Superior temporal gyrus (tissue), 1 donor: ENCODE measurements around the gene FBH1.
"Not testable (repeated sequence)": the region's sequence is repeated elsewhere in the genome, so short reads cannot be mapped to it uniquely, and the experiment has no call there.

ENCODE experiments used
- DNase-seq: peaks from one replicate; pipeline ENCODE4 v3.0.0-alpha.2; 2016; ENCODE audit errors: extremely low spot score

FBH1 gene

DNA sequence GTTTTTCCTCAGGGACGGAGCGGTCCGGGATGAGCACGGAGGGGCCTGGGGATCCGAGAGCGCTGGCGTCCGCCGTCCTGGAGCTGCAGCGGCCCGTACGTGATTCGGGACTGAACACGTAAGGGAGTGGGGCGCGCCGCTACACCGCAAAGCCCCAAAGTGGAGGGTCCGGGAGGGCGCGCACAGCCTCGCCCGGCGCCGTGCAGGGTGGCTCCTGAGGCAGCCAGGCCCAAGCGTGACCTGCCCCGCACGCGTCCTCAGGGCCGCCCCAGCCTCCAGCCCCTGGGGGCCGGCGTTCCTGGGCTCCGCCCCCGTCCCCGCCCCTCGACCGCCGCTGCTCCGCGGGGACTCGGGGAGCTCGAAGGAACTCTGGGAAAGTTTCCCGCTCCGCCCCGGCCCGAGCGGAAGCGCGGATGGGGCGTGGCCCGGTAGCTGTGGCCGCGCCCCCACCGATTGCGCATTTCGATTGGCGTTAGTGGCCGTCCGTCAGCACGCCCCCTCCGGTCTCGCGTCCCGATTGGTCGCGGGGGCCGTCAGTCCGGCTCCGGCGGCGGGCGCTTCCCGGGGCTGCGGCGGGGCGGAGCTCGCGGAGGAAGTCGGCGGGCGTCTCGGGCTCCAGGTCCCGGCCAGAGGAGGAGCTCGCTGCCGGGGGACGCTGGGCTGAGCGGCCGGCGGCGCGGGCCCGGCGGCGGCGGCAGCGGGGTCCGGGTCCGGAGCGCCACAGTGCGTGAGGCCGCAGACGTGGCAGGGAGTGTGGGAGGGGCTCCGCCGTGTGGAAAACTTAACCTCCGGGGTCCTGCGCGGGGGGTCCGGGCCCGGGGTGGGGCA is at the start of gene FBH1, which contains the start of gene ANKRD16:
Gene FBH1 (plus strand): TSS at position 620 of the 828 bp plus-strand sequence. CDS start 103 bp downstream, at position 723.
Gene ANKRD16 (minus strand): TSS at position 270 of the 828 bp plus-strand sequence. CDS start 539 bp downstream, outside the sequence.
- peak; percentile 98 for DNase-seq

DNA sequence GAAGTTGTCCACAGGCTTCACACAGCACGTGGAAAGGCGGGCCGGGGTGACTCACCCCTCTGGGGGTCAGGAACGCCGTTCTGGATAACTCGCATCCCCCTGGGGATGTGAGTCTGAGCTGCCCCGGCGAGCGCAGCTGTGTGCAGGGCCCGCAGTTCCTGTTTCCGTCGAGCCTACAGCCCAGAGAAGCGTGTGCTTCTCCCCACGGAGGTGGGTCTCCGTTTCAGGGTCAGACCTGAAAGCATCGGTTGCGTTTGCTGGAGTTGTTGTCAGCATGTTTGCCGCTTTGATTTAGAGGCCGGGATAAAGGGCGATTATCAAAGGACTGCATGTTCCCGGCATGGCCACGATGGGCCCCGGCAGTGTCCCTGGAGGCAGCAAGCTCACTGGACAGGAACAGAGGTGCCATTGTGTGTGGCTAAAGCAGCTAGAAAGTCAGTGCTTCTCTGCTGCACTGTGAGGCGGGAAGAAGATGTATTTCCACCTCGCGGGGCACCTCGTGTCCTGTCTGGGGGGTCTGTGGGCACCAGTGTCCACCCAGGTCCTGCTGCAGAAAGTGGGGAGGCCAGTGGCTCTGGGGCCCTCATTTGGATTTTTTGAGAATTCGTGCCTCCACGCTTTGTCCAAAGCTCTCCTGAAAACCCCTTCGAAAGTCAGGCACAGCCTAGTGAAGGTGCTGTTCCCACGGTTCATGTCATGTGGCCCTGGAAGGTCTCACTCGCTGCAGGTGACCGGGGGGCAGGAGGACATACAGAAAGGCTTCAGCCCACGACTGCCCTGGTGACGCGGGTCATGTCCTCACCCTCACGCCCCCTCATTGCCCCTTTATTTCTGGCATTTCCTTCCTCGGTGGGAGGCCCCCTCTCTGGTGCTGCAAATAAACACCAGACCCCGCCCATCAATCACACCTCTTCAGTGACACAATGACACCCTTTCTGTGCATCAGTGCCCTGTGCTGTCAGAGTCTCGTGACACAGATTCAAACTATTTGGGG is 49.4 kb upstream of the FBH1 start:
- peak; percentile 78 for DNase-seq

DNA sequence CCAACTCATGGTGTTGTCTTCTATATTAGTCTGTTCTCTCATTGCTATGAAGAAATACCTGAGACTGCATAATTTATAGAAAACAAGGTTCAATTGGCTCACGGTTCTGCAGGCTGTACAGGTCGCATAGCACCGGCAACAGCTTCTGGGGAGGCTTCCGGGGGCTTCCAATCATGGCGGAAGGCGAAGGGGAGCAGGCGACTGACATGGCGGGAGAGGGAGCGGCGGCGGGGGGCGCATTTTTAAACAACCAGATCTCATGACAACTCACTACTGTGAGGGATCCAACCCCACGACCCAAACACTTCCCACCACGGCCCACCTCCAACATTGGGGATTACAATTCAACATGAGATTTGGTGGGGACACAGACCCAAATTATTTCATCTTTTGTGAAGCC is 48.1 kb upstream of the FBH1 start:
- no peak for DNase-seq

DNA sequence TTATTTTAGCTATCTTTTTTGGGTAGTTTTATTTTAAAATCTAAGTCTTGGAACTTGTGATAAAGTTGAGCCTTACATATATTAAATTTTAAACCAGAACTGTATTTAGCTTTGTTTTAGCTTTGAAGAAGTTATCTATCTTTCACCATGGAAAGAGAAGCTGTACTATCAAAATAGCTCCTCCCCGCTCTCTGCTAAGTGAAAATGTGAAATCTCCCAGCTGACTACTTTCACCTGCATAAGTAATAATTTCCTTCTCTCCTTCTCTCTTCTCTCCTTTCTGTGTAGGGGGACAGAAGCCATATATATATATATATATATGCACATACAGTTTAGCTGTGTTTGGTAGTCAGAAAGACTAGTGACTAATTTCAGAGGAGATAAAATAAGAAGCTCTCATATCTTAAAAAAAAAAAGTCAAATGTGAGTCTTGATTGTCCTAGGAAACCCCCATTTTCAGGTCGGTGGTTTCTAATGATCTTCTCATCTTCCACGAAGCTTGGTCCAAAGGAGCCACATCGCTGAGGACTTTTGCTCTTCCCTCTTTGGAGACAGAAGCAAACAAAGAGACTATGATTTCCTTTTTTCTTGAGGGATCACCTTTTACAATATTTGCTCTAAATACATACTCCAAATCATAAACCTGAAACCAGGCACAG is 46.2 kb upstream of the FBH1 start:
- no peak for DNase-seq

DNA sequence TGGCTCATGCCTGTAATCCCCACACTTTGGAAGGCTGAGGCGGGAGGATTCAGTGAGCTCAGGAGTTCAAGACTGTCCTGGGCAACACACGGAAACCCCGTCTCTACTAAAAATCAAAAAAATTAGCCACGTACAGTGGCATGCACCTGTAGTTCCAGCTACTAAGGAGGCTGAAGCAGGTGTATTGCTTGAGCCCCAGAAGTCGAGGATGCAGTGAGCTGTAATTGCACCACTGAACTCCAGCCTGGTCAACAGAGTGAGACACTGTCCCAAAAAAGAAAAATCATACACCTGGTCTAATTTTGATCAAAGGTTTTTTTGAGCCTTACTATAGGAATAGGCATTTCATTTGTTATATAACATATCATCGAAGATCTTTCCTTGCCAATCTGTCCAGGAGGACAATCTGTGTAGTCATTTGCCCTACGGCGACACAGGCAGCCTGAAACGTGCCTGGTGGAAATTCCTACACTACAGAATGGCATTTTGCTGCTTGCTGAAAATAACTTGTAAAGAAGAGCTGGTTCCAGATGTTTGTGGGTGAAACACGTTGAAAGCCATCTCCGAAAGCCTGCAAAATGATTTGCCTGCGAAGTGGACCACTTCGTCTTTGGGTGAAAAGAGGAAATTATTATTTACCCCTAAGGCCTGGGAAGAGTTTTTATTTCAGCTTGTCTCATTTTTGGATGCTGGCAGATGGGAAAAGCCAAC is 45.5 kb upstream of the FBH1 start:
- DNase-seq: no peak

DNA sequence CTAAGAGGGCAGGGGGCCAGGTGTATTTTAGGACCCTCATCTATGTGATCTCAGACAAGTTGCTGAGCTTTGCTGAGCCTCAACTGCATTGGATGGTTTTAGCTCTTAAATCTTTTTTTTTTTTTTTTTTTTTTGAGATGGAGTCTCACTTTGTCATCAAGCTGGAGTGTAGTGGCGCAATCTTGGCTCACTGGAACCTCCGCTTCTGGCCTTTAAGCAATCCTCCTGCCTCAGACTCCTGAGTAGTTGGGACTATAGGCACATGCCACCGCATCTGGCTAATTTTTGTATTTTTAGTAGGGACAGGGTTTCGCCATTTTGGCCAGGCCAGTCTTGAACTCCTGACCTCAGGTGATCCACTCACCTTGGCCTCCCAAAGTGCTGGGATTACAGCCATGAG is 43.4 kb upstream of the FBH1 start:
- not testable (repeated sequence) for DNase-seq

DNA sequence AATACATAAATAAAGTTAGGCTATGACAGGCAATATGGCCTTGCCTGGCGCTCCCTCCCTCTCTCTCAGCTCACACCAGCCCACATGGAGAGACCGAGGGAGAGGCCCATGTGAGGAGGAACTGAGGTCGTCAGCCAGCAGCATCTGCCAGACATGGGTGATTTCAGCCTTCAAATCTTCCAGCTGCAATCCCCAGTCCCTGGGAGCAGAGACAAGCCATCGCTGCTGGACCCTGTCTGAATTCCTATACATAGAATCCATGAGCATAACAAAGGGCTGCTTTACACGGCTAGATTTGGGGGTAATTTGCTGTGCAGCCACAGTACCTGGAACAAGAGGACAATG is 35.9 kb upstream of the FBH1 start:
- no peak for DNase-seq

DNA sequence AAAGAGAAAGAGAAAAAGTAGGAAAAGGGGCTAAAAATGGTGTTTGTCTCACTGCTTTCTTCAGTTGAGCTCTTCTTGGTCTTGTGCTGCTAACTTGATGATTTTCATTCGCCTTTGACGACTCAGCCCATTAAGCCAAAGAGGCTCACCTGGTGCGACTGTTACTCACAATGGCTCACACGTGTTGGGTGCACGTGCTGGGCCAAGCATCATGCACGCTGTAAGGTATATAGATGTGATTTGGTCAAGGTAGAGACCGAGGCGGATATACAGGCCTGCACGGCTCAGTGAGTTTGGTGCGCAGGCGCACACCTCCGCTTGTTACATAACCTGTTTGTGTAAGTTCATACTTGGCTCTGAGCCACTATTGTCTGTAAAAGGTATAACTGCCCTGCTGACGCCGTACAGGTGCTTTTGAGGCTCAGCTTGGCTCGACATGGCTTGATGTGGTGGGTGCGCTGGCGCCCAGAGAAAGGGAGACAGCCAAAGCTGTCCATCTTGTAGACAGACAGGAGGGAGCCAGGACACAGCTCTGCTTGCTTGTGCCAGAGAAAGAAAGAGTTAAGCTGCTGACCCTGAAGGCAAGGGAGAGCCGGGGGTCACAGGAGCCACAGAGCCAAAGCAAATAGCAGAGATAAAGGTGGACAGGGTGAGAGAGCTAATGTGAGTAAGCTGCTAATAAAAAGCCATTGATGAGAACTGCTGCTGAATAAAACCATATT is 33.9 kb upstream of the FBH1 start:
- DNase-seq: no peak

DNA sequence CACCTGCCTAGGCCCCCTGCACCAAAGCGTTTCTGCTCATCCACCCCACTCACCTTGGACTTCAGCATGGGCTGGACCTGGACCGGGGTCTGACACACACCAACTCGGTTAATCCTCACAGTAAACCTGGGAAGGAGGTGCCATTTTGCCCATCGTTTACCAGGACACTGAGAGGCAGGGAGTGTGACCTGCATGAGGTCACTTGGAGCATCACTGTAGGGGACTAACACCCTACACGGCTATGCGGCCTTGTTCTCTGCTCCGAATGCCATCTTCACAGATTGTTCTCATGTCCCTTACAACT is 33.4 kb upstream of the FBH1 start:
- DNase-seq: no peak

DNA sequence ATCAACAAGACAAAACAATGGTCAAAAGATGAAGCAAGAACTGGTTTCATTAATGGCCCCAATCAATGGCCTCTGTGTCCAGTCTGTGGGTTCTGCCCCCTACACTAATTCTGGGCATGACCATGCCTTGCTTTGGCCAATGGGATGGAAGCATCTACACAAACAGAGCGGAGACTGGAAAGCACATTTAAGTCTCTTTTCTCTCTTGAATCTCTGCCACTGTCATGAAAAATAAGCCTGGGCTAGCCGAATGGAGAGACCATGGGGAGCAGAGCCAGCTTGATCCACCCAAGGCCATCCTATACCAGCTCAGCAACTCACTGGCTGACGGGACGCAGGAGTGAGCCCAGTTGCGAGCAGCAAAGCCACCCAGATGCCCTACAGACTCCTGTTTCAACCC is 31.2 kb upstream of the FBH1 start:
- DNase-seq: peak; percentile 93

DNA sequence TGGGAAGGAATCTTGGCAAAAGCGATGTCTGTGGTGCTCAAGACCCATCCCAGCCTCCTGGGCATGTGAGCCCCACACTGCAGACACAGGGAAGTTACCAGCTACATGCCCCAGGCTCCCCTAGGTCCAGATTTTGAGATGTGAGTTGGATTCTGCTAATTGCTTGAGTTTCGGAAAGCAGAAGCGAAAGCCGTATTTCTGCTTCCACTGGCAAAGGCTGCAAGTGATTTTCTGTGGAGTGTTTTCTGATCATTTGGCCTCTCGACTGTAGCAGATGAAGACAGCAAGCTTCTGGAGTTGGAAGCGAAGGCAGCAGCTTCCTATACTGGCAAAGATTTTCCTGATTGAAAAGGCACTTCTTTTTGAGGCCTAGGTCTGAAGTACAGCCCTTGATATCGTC is 30.0 kb upstream of the FBH1 start:
- no peak for DNase-seq

DNA sequence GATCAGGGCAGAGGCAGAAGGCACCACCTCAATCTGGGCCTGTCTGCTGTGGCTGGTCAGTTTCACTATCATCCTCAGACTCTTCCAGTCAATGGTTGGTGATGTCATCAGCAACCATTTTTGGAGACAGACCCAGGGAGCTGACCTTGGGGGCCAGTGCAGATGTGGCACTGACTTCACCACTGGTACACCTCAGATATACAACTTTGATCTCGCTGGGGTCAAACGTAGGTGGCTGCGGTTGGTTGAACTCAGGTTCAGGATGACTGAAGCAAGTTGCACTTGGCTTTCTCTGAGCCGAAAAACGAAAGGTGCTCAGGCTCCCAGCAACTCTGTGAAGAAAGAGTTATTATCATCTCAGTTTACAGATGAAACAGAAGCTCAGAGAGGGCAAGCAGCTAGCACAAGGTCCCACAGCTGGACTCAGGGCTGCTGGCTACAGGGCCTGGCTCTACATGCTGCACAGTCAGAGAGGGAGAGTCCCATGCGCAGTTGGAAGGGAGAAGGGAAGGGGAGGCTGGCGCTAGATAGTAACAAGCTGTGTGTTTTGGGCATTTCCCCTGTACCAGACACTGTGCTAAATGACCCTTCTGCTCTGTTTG is 27.6 kb upstream of the FBH1 start:
- DNase-seq: no peak

DNA sequence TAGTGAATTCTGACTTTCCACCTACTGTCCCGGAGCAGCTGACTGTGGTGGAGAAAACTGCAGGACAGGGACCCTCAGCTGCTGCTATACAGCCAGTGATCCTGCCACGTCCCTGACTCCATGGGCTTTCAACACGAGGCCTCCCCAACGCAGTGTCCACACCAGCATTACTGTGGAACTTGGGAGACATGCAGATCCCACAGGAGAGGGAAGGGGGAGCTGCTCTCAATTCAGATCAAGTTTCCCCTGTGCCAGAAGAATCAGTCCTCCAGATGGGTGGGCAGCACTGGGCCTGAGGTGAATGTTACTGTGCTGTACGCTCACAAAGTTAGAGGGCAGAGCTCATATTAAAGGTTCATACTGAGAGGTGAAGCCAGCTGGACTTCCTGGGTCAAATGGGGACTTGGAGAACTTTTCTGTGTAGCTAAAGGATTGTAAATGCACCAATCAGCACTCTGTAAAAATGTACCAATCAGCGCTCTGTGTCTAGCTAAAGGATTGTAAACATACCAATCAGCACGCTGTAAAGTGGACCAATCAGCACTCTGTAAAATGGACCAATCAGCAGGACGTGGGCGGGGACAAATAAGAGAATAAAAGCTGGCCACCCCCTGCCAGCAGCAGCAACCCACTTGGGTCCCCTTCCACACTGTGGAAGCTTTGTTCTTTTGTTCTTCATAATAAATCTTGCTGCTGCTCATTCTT is 26.9 kb upstream of the FBH1 start:
- not testable (repeated sequence) for DNase-seq

DNA sequence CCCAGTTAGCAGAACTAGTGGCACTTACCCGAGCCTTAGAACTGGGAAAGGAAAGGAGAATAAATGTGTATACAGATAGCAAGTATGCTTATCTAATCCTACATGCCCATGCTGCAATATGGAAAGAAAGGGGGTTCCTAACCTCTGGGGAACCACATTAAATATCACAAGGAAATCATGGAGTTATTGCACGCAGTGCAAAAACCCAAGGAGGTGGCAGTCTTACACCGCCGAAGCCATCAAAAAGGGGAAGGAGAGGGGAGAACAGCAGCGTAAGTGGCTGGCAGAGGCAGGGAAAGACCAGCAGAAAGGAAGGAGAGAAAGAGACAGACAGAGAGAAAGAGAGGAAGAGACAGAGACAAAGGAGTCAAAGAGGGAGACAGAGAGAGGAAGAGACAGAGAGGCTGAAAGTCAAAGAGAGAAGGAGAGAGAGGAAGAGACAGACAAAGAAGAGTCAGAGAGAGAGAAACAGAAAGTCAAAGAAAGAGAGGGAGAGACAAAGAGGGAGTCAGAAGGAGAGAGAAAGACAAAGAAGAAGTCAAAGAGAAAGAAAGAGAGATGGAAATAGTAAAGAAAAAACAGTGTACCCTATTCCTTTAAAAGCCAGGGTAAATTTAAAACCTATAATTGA is 23.5 kb upstream of the FBH1 start:
- DNase-seq: not testable (repeated sequence)

DNA sequence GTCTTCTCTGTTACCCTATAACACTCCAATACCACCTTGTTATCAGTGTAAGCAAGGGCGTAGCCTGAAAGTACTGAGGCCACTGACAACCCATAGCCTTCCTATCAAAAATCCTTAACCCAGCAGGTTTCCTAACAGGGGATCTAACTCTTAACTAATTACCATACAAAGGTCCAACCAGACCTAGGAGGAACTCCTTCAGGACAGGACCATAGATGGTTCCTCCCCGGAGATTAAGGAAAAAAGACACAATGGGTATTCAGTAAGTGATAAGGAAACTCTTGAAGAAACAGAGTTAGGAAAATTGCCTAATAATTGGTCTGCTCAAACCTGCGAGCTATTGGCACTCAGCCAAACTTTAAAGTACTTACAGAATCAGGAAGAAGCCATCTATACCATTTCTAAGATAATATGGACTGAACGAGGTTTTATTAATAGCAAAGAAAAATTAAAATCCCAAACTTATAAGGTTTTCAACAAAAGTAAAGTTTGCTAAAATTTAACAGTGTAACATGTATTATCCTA is 22.9 kb upstream of the FBH1 start:
- not testable (repeated sequence) for DNase-seq

DNA sequence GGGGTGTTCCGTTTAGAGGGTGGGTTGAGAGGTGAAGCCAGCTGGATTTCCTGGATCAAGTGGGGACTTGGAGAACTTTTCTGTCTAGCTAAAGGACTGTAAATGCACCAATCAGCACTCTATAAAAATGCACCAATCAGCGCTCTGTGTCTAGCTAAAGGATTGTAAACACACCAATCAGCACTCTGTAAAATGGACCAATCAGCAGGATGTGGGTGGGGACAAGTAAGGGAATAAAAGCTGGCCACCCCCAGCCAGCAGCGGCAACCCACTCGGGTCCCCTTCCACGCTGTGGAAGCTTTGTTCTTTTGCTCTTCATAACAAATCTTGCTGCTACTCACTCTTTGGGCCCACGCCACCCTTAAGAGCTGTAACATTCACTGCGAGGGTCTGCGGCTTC is 21.7 kb upstream of the FBH1 start:
- not testable (repeated sequence) for DNase-seq

DNA sequence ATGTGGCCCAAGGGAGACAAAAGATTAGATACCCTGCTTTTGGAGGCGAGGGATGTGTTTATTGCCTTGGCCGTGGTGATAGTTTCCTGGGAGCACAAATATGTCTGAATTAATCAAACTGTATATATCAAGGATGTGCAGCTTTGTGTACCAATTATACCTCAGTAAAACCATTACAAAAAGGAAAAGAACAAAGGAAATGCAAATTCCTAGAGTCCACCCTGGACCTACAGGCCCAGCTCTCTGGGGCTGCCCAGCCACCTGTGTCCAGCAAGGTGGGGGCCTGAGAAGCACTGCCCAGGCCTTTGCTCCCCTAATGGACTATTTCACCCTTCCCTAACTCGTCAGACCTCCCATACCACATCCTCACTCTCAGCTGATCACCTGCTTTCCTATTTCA is 20.9 kb upstream of the FBH1 start:
- no peak for DNase-seq

DNA sequence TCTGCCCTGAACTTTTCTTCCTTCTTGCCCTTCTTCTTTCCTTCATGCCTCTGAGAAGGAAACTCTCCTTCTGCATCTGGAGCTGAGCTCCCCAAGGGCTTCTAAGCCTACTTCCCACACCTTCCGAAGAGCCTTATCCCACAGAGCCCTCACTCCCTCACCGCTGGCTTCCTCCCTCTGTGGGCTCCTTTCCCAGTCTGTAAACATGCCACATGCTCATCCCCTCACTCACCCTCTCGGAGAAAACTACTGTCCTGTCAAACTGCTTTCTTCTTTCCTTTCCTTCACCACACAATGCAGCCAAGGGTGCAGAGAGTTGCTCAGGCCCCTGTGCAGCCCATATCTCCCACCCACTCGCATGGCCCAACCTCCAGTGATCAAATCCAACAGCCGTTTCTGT is 18.4 kb upstream of the FBH1 start:
- no peak for DNase-seq

DNA sequence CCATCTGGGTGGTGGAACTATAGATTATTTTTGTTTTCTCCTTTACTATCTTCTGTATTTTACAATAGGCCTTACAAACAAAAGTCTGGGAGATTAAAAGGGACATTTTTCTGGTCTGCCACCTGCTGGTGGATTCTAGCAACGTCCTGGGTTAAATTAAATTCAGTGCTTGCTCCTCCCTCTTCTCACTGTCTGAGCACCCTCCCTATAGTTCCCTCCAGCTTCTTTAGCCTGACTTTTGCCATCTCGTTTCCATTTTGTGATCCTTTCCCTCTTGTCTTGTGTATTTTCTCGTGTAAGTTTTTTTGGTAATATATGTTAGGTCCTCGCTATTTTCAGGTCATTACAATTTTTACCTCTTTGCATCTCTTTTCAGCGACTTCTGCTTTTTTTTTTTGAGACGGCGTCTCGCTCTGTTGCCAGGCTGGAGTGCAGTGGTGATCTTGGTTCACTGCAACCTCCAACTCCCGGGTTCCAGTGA is 16.5 kb upstream of the FBH1 start:
- DNase-seq: peak; percentile 97
